Activated naive CD4-positive, alpha-beta T cell treated with Interleukin-2 at 50 U/mL for 16 hours (primary cell): Measurements from ENCODE around the gene CBLB.

Source experiments
- DNase-seq: peaks from one replicate; pipeline ENCODE4 v3.0.0-alpha.2; 2020

CBLB gene

GRCh38 chr3:105845488-105845887, 23.3 kb downstream of the CBLB start:
- no peak for DNase-seq

- no peak for DNase-seq
Observed at GRCh38 chr3:105844704-105845103, 24.1 kb downstream of the CBLB start.

GRCh38 chr3:105843994-105844393, 24.8 kb downstream of the CBLB start:
- no peak for DNase-seq

GRCh38 chr3:105842943-105843342, 25.9 kb downstream of the CBLB start:
- no peak for DNase-seq

GRCh38 chr3:105842449-105842848, 26.4 kb downstream of the CBLB start:
- DNase-seq = no peak

GRCh38 chr3:105837947-105838346, 30.9 kb downstream of the CBLB start:
- DNase-seq = no peak

GRCh38 chr3:105837143-105837740, 31.6 kb downstream of the CBLB start:
- no peak for DNase-seq

- DNase-seq = peak; percentile 67
Observed at GRCh38 chr3:105836533-105836932, 32.3 kb downstream of the CBLB start.

GRCh38 chr3:105835606-105836005, 33.2 kb downstream of the CBLB start:
- DNase-seq = no peak

GRCh38 chr3:105834768-105835167, 34.0 kb downstream of the CBLB start:
- no peak for DNase-seq

- DNase-seq = no peak
Observed at GRCh38 chr3:105832644-105833043, 36.2 kb downstream of the CBLB start.

GRCh38 chr3:105830836-105831235, 38.0 kb downstream of the CBLB start:
- DNase-seq = no peak

GRCh38 chr3:105829871-105830622, 38.8 kb downstream of the CBLB start:
- peak; percentile 21 for DNase-seq

- peak; percentile 27 for DNase-seq
Observed at GRCh38 chr3:105829229-105829628, 39.6 kb downstream of the CBLB start.

GRCh38 chr3:105828703-105829102, 40.1 kb downstream of the CBLB start:
- DNase-seq = no peak

- no peak for DNase-seq
Observed at GRCh38 chr3:105827959-105828358, 40.9 kb downstream of the CBLB start.

GRCh38 chr3:105826778-105827634, 41.8 kb downstream of the CBLB start:
- peak; percentile 15 for DNase-seq

GRCh38 chr3:105824129-105824528, 44.7 kb downstream of the CBLB start:
- no peak for DNase-seq

GRCh38 chr3:105823149-105823867, 45.5 kb downstream of the CBLB start:
- DNase-seq = peak; percentile 18

GRCh38 chr3:105822171-105823123, 46.4 kb downstream of the CBLB start:
- no peak for DNase-seq

GRCh38 chr3:105821433-105821832, 47.4 kb downstream of the CBLB start:
- DNase-seq = no peak

- DNase-seq = no peak
Observed at GRCh38 chr3:105816833-105817232, 52.0 kb downstream of the CBLB start.
